Mesendoderm (in vitro differentiated cells): ENCODE measurements around the gene TMIGD3.

ENCODE experiments used
- DNase-seq: peaks from one replicate; pipeline ENCODE4 v3.0.0; 2013
- H2AK5ac ChIP-seq: 2 replicates; pipeline ENCODE4 v1.6.1; 2013; ENCODE audit warnings: low read length, inconsistent platforms
- H2BK120ac ChIP-seq: 2 replicates; pipeline ENCODE4 v1.6.1; 2013; ENCODE audit warnings: low read depth, mild to moderate bottlenecking, low read length, moderate library complexity, mixed read lengths
- H2BK15ac ChIP-seq: replicated peaks from 2 replicates; pipeline ENCODE4 v1.6.1; 2013; ENCODE audit warnings: low read depth, mild to moderate bottlenecking, moderate library complexity
- H2BK5ac ChIP-seq: 2 replicates; pipeline ENCODE4 v1.6.1; 2013; ENCODE audit warnings: low read length, inconsistent platforms
- H3K18ac ChIP-seq: 2 replicates; pipeline ENCODE4 v1.6.1; 2013; ENCODE audit warnings: mild to moderate bottlenecking, low read length, mixed read lengths
- H3K23ac ChIP-seq: one replicate; pipeline ENCODE4 v1.6.1; 2013; ENCODE audit warnings: low read length
- H3K27ac ChIP-seq: 2 replicates; pipeline ENCODE4 v1.5.1; 2013; ENCODE audit warnings: low read depth, mild to moderate bottlenecking, inconsistent platforms, low read length, moderate library complexity
- H3K27me3 ChIP-seq: 2 replicates; pipeline ENCODE4 v1.6.1; 2013; ENCODE audit warnings: low read length, control low read depth, mild to moderate bottlenecking, inconsistent platforms; ENCODE audit not compliant: insufficient read depth, poor library complexity
- H3K36me3 ChIP-seq: 2 replicates; pipeline ENCODE4 v1.6.1; 2013; ENCODE audit warnings: low read length, inconsistent platforms; ENCODE audit not compliant: control insufficient read depth, insufficient read depth
- H3K4ac ChIP-seq: one replicate; pipeline ENCODE4 v1.6.1; 2013; ENCODE audit warnings: low read depth, mild to moderate bottlenecking, low read length, moderate library complexity
- H3K4me1 ChIP-seq: 2 replicates; pipeline ENCODE4 v1.6.1; 2013; ENCODE audit warnings: low read depth, low read length, inconsistent platforms; ENCODE audit not compliant: control insufficient read depth
- H3K4me2 ChIP-seq: 2 replicates; pipeline ENCODE4 v1.6.1; 2013; ENCODE audit warnings: low read length
- H3K4me3 ChIP-seq: 2 replicates; pipeline ENCODE4 v1.5.1; 2013; ENCODE audit warnings: mild to moderate bottlenecking, low read length
- H3K56ac ChIP-seq: one replicate; pipeline ENCODE4 v1.6.1; 2013; ENCODE audit warnings: low read length
- H3K79me1 ChIP-seq: 2 replicates; pipeline ENCODE4 v1.6.1; 2013; ENCODE audit warnings: low read length, inconsistent platforms
- H3K79me2 ChIP-seq: 2 replicates; pipeline ENCODE4 v1.6.1; 2013; ENCODE audit warnings: mild to moderate bottlenecking, low read length; ENCODE audit not compliant: control insufficient read depth, insufficient read depth
- H3K9ac ChIP-seq: 2 replicates; pipeline ENCODE4 v1.6.1; 2013; ENCODE audit warnings: low read length, inconsistent platforms
- H4K5ac ChIP-seq: one replicate; pipeline ENCODE4 v1.6.1; 2013; ENCODE audit warnings: low read length
- H4K8ac ChIP-seq: one replicate; pipeline ENCODE4 v1.6.1; 2013; ENCODE audit warnings: low read depth, mild to moderate bottlenecking, control low read depth, low read length, moderate library complexity
- WGBS: extraction: QIAGEN DNeasy Blood & Tissue Kit; methylation state at CpG from one replicate; pipeline ENCODE4 v1.1.7; 2013; ENCODE audit warnings: low lambda C conversion rate, missing lambda C conversion rate; ENCODE audit not compliant: insufficient coverage; ENCODE audit errors: extremely low coverage; 5-methylcytosine and 5-hydroxymethylcytosine counted together

TMIGD3 gene

DNA sequence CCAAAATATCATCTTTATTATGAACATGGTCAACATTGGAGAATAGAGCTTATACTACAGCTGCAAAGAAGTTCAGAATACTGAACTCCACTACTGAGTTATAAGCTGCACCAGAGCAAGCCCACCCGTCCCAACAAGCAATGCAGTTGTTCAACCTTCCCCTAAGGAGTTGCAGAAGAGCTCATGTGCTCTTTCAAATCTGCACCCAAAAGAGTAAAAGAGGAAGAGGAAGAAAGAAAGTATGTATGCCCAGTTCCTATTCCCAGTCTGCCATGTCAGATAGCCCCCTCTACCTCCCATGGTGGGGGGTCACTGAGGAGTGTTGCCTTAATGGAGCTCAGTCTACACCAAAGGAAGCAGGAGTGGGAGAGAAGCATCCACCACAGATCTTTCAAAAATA lies 22.8 kb downstream of the TMIGD3 start:
- H3K4ac ChIP-seq = no peak overlapping the region
- no peak overlapping the region for H4K5ac ChIP-seq
- no peaks in the 10 kb centered on the region for H3K4me1 ChIP-seq
- no peak for DNase-seq
- no peak overlapping the region for H3K9ac ChIP-seq
- no peak overlapping the region for H2BK5ac ChIP-seq
- H3K36me3 ChIP-seq = no peaks in the 10 kb centered on the region
- no peak overlapping the region for H3K4me2 ChIP-seq
- no peaks in the 10 kb centered on the region for H3K79me2 ChIP-seq
- no peak overlapping the region for H2BK15ac ChIP-seq
- H3K4me3 ChIP-seq = no peak overlapping the region
- no peak overlapping the region for H3K56ac ChIP-seq
- no peak overlapping the region for H3K23ac ChIP-seq
- no peak overlapping the region for H3K18ac ChIP-seq
- H3K27me3 ChIP-seq = no peaks in the 10 kb centered on the region
- no CpG with 5 or more reads among the region's 1 CpG for WGBS
- no peaks in the 10 kb centered on the region for H3K79me1 ChIP-seq
- H2BK120ac ChIP-seq = no peak overlapping the region
- H3K27ac ChIP-seq = no peak overlapping the region
- H2AK5ac ChIP-seq = no peak overlapping the region
- H4K8ac ChIP-seq = no peak overlapping the region

GRCh38 chr1:111476761-111477309 lies 26.6 kb downstream of the TMIGD3 start:
- no CpG with 5 or more reads among the region's 2 CpGs for WGBS

GRCh38 chr1:111476214-111476613 lies 27.2 kb downstream of the TMIGD3 start:
- Histone ChIP-seq H3K9ac (no peak overlapping the region), H2BK5ac (no peak overlapping the region), H3K23ac (no peak overlapping the region), H3K27ac (no peak overlapping the region), H3K4ac (no peak overlapping the region), H3K79me1 (no peaks in the 10 kb centered on the region), H3K4me3 (no peak overlapping the region), H4K8ac (no peak overlapping the region), H3K36me3 (no peaks in the 10 kb centered on the region), H3K4me2 (no peak overlapping the region), H3K18ac (no peak overlapping the region), H3K4me1 (no peaks in the 10 kb centered on the region), H2BK15ac (no peak overlapping the region), H2BK120ac (no peak overlapping the region), H3K27me3 (no peaks in the 10 kb centered on the region), H2AK5ac (no peak overlapping the region), H3K56ac (no peak overlapping the region), H4K5ac (no peak overlapping the region), H3K79me2 (no peaks in the 10 kb centered on the region)
- DNase-seq = no peak

More at GRCh38 chr1:111476761-111477309, 26.6 kb downstream of the TMIGD3 start:
- Histone ChIP-seq H3K23ac (no peak overlapping the region), H4K8ac (no peak overlapping the region), H2BK120ac (no peak overlapping the region), H3K56ac (no peak overlapping the region), H3K27me3 (no peaks in the 10 kb centered on the region), H3K4me2 (no peak overlapping the region), H3K27ac (no peak overlapping the region), H3K36me3 (no peaks in the 10 kb centered on the region), H3K4me3 (no peak overlapping the region), H3K79me1 (no peaks in the 10 kb centered on the region), H3K4me1 (no peaks in the 10 kb centered on the region), H3K79me2 (no peaks in the 10 kb centered on the region), H2BK15ac (no peak overlapping the region), H3K4ac (no peak overlapping the region), H3K9ac (no peak overlapping the region), H2BK5ac (no peak overlapping the region), H4K5ac (no peak overlapping the region), H2AK5ac (no peak overlapping the region), H3K18ac (no peak overlapping the region)
- no peak for DNase-seq

GRCh38 chr1:111475701-111476100 lies 27.7 kb downstream of the TMIGD3 start:
- no peak for DNase-seq
- WGBS = no CpG with 5 or more reads among the region's 5 CpGs
- Histone ChIP-seq H3K27ac (no peak overlapping the region), H3K27me3 (no peaks in the 10 kb centered on the region), H3K79me1 (no peaks in the 10 kb centered on the region), H2BK15ac (no peak overlapping the region), H3K56ac (no peak overlapping the region), H2AK5ac (no peak overlapping the region), H3K36me3 (no peaks in the 10 kb centered on the region), H2BK5ac (no peak overlapping the region), H2BK120ac (no peak overlapping the region), H4K8ac (no peak overlapping the region), H3K79me2 (no peaks in the 10 kb centered on the region), H3K4me1 (no peaks in the 10 kb centered on the region), H4K5ac (no peak overlapping the region), H3K4ac (no peak overlapping the region), H3K4me2 (no peak overlapping the region), H3K9ac (no peak overlapping the region), H3K18ac (no peak overlapping the region), H3K4me3 (no peak overlapping the region), H3K23ac (no peak overlapping the region)

DNA sequence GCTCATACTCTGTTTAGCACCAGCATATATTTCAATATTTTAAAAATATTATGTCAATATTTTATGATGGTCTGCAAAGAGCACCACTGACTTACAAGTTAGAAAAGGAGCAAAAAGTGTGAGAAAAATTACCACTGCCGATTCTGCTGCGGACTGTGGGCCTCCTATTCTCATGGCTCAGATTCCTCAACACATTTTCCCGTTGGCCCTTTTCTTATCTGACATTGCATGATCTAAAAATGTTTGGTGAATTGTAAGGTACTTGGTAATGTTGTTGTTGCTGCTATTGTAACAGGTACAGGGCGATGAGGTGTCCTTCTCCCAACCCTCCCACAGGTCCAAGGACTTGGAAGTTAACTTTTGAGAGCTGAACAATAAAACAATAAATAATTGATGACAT lies 28.9 kb downstream of the TMIGD3 start:
- Histone ChIP-seq H2BK15ac (no peak overlapping the region), H3K9ac (no peak overlapping the region), H3K18ac (no peak overlapping the region), H2BK120ac (no peak overlapping the region), H3K4me2 (no peak overlapping the region), H3K79me2 (no peaks in the 10 kb centered on the region), H3K4me3 (no peak overlapping the region), H3K4ac (no peak overlapping the region), H3K36me3 (no peaks in the 10 kb centered on the region), H3K4me1 (no peaks in the 10 kb centered on the region), H3K79me1 (no peaks in the 10 kb centered on the region), H3K27ac (no peak overlapping the region), H3K23ac (no peak overlapping the region), H2AK5ac (no peak overlapping the region), H2BK5ac (no peak overlapping the region), H3K27me3 (no peaks in the 10 kb centered on the region), H4K8ac (no peak overlapping the region), H3K56ac (no peak overlapping the region), H4K5ac (no peak overlapping the region)
- no peak for DNase-seq
- no CpG with 5 or more reads among the region's 4 CpGs for WGBS

- H2BK15ac ChIP-seq = no peak overlapping the region
- no peaks in the 10 kb centered on the region for H3K36me3 ChIP-seq
- no peaks in the 10 kb centered on the region for H3K79me1 ChIP-seq
- WGBS = no CpG with 5 or more reads among the region's 5 CpGs
- DNase-seq = no peak
- no peak overlapping the region for H2AK5ac ChIP-seq
- H3K27ac ChIP-seq = no peak overlapping the region
- no peak overlapping the region for H3K4me3 ChIP-seq
- H4K5ac ChIP-seq = no peak overlapping the region
- no peak overlapping the region for H3K18ac ChIP-seq
- no peaks in the 10 kb centered on the region for H3K4me1 ChIP-seq
- H3K4me2 ChIP-seq = no peak overlapping the region
- no peak overlapping the region for H2BK5ac ChIP-seq
- no peak overlapping the region for H3K56ac ChIP-seq
- no peaks in the 10 kb centered on the region for H3K79me2 ChIP-seq
- no peak overlapping the region for H3K4ac ChIP-seq
- no peak overlapping the region for H3K9ac ChIP-seq
- H3K23ac ChIP-seq = no peak overlapping the region
- H3K27me3 ChIP-seq = no peaks in the 10 kb centered on the region
- H4K8ac ChIP-seq = no peak overlapping the region
- H2BK120ac ChIP-seq = no peak overlapping the region
Measured at GRCh38 chr1:111474106-111474505, 29.3 kb downstream of the TMIGD3 start.
